ENCODE results near the gene UFD1.

Gene UFD1

GRCh38 chr22:19454156-19454555 lies 24.8 kb downstream of the UFD1 start:
- H3K4me3 ChIP-seq (replicated peaks in 1 of 2; ENCODE audit: low read depth in 2 of 2, low read length in 2 of 2) = no peak overlapping the region
- TF ChIP-seq, protein P1, sequence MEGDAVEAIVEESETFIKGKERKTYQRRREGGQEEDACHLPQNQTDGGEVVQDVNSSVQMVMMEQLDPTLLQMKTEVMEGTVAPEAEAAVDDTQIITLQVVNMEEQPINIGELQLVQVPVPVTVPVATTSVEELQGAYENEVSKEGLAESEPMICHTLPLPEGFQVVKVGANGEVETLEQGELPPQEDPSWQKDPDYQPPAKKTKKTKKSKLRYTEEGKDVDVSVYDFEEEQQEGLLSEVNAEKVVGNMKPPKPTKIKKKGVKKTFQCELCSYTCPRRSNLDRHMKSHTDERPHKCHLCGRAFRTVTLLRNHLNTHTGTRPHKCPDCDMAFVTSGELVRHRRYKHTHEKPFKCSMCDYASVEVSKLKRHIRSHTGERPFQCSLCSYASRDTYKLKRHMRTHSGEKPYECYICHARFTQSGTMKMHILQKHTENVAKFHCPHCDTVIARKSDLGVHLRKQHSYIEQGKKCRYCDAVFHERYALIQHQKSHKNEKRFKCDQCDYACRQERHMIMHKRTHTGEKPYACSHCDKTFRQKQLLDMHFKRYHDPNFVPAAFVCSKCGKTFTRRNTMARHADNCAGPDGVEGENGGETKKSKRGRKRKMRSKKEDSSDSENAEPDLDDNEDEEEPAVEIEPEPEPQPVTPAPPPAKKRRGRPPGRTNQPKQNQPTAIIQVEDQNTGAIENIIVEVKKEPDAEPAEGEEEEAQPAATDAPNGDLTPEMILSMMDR (IDR thresholded peaks at IDR 0.05; ENCODE audit: low read depth, low read length) = no peak
- no peak for DNase-seq (ENCODE audit: low read depth in 2 of 2)

- TF ChIP-seq, protein P1 (IDR thresholded peaks at IDR 0.05; ENCODE audit: low read depth, low read length) = no peak
- no peak overlapping the region for H3K4me3 ChIP-seq (replicated peaks in 1 of 2; ENCODE audit: low read depth in 2 of 2, low read length in 2 of 2)
- DNase-seq (ENCODE audit: low read depth in 2 of 2) = no peak
These were observed 25.3 kb downstream of the UFD1 start for GRCh38 chr22:19453718-19454117.

DNA sequence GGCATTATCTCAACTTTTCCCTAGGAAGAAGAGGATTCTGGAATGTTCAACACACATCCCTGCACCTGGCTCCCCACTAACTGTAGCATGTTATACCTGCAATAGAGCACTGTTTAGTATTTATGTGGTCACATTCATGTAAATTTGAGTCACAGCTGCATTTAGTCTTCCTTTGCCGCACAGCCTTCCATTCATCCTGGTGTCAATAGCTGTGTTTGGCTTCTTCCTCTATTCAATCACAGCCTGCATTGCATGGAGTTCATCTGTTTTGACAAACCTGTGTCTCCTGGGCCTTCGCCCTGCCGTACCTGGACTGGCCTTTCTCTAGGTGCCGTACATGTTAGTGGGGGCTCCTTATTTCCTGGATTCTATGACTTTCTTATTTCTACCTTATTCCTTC lies 27.4 kb downstream of the UFD1 start:
- TF ChIP-seq, protein P1 (IDR thresholded peaks at IDR 0.05; ENCODE audit: low read depth, low read length) = no peak
- DNase-seq (ENCODE audit: low read depth in 2 of 2) = no peak
- H3K4me3 ChIP-seq (replicated peaks in 1 of 2; ENCODE audit: low read depth in 2 of 2, low read length in 2 of 2) = no peak overlapping the region

- peak in 1 of 2 donors; percentile 55 for DNase-seq (ENCODE audit: low read depth in 2 of 2)
- H3K4me3 ChIP-seq (replicated peaks in 1 of 2; ENCODE audit: low read depth in 2 of 2, low read length in 2 of 2) = no peak overlapping the region
- TF ChIP-seq, protein P1 (IDR thresholded peaks at IDR 0.05; ENCODE audit: low read depth, low read length) = no peak
These were observed 28.4 kb downstream of the UFD1 start for GRCh38 chr22:19450363-19451175.

GRCh38 chr22:19449422-19449767 lies 29.6 kb downstream of the UFD1 start:
- DNase-seq (ENCODE audit: low read depth in 2 of 2) = no peak
- H3K4me3 ChIP-seq (replicated peaks in 1 of 2; ENCODE audit: low read depth in 2 of 2, low read length in 2 of 2) = no peak overlapping the region
- TF ChIP-seq, protein P1 (IDR thresholded peaks at IDR 0.05; ENCODE audit: low read depth, low read length) = no peak

DNA sequence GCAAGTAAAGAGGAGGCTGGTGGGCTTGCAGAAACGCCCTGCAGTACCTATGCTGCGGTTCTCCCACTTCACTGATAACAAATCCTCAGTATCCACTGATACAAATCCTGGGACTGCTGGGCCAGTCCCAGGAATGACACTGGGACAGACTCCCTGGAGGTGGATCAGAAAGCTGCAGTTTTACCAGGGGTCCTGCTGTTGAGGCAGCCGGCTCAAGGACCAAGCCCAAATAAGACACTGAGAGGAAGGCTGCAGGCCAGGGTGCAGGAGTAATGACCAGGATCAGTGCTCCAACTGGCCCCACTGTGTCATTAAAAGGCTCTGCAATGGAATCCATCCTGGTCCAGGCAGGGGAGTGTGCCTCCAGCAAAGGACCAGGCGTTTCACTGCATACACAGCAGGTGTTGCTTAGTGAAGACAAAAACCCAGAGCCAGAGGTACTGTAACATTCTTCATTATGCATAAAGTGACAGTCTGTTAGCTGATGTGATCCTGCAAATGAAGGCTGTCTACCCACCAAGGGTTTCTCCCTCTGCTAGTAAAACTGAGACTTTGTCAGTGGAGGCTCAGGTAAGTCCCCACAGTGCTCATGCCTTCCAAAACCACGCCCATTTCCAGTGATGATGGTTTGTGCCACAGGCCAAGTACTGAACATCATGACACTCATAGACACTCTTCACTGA lies 30.1 kb downstream of the UFD1 start:
- no peak for DNase-seq (ENCODE audit: low read depth in 2 of 2)
- TF ChIP-seq, protein P1 (IDR thresholded peaks at IDR 0.05; ENCODE audit: low read depth, low read length) = no peak
- no peak overlapping the region for H3K4me3 ChIP-seq (replicated peaks in 1 of 2; ENCODE audit: low read depth in 2 of 2, low read length in 2 of 2)
